ENCODE data around the gene MAFG.

The MAFG gene

DNA sequence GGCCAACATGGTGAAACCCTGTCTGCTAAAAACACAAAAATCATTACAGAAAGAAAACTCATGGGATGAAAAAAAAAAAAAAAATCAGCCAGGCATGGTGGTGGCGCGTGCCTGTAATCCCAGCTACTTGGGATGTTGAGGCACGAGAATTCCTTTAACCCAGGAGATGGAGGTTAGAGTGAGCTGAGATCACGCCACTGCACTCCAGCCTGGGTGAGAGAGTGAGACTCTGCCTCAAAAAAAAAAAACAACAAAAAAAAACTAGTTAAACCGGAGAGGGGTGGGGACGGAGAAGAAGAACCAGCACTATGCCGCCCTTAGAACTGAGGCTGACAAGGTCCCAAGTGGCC lies 40.8 kb upstream of the MAFG start:
- no peak for DNase-seq
- TF ChIP-seq, protein P1, sequence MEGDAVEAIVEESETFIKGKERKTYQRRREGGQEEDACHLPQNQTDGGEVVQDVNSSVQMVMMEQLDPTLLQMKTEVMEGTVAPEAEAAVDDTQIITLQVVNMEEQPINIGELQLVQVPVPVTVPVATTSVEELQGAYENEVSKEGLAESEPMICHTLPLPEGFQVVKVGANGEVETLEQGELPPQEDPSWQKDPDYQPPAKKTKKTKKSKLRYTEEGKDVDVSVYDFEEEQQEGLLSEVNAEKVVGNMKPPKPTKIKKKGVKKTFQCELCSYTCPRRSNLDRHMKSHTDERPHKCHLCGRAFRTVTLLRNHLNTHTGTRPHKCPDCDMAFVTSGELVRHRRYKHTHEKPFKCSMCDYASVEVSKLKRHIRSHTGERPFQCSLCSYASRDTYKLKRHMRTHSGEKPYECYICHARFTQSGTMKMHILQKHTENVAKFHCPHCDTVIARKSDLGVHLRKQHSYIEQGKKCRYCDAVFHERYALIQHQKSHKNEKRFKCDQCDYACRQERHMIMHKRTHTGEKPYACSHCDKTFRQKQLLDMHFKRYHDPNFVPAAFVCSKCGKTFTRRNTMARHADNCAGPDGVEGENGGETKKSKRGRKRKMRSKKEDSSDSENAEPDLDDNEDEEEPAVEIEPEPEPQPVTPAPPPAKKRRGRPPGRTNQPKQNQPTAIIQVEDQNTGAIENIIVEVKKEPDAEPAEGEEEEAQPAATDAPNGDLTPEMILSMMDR (IDR thresholded peaks at IDR 0.05), result no peak
- H3K4me3 ChIP-seq, result no peak overlapping the region
- H3K36me3 ChIP-seq, result no peaks in the 10 kb centered on the region
- intact Hi-C loops (cut with DNase I; ENCODE audit: low total_unique reads), result loop anchor here (10.0 kb wide), 1 partner anchor 186 kb away; no protein-coding TSS in a partner anchor
- H3K27me3 ChIP-seq, result peaks cover 0 to 89% of the 10 kb centered on the region in 2 donors
- no peaks in the 10 kb centered on the region for H3K9me3 ChIP-seq
- H3K4me1 ChIP-seq, result peaks cover 0 to 17% (median 8%) of the 10 kb centered on the region in 4 donors
- H3K27ac ChIP-seq, result no peak overlapping the region

DNA sequence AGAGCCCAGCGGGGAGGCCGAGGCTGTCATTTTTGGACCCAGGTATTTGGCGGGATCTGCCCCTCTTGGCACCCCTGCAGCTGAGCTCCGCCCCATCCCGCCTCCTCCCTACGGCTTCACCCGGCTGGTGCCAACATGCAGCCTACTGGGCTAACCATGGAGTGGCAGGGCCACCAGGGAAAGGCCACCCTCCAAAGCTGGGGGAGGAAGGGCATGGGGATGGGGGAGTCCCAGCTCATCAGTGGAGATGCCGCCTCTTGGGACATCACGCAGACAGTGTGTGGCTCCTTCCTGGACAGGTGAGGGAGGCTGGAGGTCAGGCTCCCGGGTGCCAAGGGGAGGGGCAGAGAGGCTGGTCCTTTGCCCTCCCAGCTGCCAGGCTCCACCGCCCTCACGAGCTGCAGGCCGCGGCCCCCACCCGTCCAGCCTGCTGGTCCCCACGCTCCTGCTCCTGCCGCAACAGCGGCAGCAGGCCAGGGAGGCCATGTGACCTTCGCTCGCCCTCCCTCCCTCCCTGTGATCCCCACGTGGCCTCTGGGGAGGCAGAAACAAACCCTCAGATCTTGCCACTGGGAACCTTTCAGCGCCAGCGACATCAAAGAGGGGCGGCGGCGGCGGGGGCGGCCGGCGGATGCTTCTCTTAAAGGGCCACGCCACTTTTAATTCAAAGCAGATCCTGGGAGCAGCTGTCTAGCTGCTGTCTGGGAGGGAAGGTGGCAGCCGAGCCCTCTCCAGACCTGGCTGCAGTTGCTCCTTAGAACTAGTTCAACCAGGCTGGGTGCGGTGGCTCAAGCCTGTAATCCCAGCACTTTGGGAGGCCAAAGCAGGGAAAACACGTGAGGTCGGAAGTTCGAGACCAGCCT lies 40.2 kb upstream of the MAFG start:
- Histone ChIP-seq H3K9me3 (no peaks in the 10 kb centered on the region), H3K27ac (no peak overlapping the region), H3K27me3 (peaks cover 0 to 95% of the 10 kb centered on the region in 2 donors), H3K4me1 (peaks cover 0 to 17% (median 8%) of the 10 kb centered on the region in 4 donors), H3K36me3 (no peaks in the 10 kb centered on the region), H3K4me3 (peak overlapping the region in 1 of 2 donors; percentile 21)
- intact Hi-C loops (cut with DNase I; ENCODE audit: low total_unique reads), result loop anchor here (10.0 kb wide), 1 partner anchor 187 kb away; no protein-coding TSS in a partner anchor
- TF ChIP-seq, protein P1 (IDR thresholded peaks at IDR 0.05), result no peak
- peak in 1 of 2 donors; percentile 54 for DNase-seq

DNA sequence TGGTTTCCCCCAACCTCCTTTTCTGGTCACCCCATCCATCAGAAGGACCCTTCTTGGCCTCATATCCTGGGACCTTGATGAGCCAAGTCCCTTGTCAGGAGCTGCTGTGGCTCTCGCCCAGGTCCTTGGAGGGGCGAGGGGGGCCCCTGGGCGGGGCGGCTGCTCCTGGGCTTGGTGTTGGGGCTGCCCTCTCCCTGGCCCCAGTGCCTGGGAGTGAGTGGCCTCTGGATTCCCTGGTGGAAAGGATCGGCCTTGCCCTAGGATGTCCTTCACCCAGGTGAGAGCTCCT lies 39.7 kb upstream of the MAFG start:
- intact Hi-C loops (cut with DNase I; ENCODE audit: low total_unique reads), result loop anchor here (10.0 kb wide), 1 partner anchor 188 kb away; no protein-coding TSS in a partner anchor
- H3K9me3 ChIP-seq, result no peaks in the 10 kb centered on the region
- H3K4me1 ChIP-seq, result peaks cover 0 to 17% (median 8%) of the 10 kb centered on the region in 4 donors
- no peak overlapping the region for H3K4me3 ChIP-seq
- no peak overlapping the region for H3K27ac ChIP-seq
- no peaks in the 10 kb centered on the region for H3K36me3 ChIP-seq
- DNase-seq, result no peak
- peaks cover 0 to 95% of the 10 kb centered on the region in 2 donors for H3K27me3 ChIP-seq
- TF ChIP-seq, protein P1 (IDR thresholded peaks at IDR 0.05), result no peak

DNA sequence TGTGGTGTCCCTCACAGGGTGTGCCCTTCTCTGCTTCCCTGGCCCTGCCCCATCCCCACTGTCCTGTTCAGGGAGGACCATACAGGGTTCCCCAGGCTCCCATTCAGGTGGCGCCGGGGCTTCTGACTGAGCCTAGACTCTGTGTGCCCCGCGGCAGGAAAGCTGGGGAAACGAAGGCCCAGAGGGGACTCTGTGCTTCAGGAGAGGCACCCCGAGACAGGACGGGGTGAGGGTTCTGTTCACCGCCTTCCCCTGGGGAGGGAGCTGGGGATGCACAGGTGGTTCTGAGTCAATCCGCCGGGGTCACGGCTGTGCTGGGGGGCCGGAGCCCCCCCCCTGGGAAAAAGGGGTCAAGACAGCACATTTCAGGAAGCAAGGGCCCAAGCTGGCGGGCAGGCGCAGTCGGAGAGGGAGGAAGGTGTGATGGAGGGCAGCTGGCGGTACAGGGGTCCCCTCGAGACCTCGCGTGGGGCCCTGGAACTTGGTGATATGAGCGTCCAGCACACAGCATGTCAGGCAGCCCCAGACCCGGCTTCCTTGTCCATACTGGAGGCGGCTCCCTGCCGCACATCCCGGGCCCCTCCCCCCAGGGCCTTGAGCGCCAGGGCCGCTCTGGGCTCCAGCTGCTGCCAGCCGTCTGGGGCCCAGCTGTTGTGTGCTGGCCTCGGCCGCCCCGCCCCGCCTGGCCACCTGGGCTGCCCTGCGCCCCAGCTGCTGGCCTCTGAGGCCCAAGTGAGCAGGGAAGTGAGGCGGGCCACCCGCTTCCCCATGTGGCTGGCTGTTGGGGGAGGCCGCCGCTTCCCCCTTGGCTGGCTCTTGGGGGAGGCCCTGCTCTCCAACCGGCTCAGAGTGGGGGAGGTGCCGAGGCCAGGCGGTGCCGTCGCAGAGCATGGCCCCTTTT lies 39.1 kb upstream of the MAFG start:
- no peak for DNase-seq
- intact Hi-C loops (cut with DNase I; ENCODE audit: low total_unique reads), result loop anchor here (10.0 kb wide), 1 partner anchor 188 kb away; no protein-coding TSS in a partner anchor
- Histone ChIP-seq H3K27ac (no peak overlapping the region), H3K4me3 (no peak overlapping the region), H3K36me3 (no peaks in the 10 kb centered on the region), H3K9me3 (no peaks in the 10 kb centered on the region), H3K27me3 (peaks cover 4 to 95% of the 10 kb centered on the region in 2 donors), H3K4me1 (peaks cover 0 to 21% (median 10%) of the 10 kb centered on the region in 4 donors)
- TF ChIP-seq, protein P1 (IDR thresholded peaks at IDR 0.05), result no peak

DNA sequence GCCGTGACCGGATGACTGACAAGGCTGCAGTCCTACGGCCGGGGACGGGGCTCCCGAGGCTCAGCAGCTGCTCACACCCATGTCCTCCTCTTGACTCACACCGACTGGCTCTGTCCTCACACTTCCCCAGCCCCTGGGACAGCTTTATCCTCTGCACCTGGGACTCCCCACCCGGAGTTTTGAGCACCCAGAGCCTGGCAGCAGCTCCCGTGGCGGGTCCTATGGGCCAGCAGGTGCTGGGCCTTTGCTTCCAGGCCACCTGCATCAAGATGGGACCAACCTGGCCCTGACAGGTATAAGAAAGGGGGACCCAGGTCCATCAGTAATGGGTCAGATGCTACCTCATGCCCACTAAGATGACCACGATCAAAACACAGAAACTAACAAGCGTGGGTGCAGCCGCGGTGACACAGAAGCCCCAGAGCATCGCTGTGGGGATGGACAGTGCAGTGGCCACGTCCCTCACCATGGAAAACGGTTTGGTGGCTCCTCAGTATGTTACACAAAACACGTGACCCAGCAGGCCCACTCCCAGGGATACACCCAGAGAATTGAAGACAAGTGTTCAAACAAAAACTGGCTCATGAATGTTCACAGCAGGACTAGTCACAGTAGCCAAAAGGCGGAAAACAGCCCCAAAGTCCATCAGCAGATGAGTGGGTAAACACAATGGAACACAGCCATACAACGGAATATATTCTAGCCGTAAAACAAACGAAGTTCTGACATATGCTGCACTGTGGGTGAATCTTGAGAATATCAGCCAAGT lies 36.7 kb upstream of the MAFG start:
- no peak overlapping the region for H3K27ac ChIP-seq
- H3K27me3 ChIP-seq, result peaks cover 4 to 97% of the 10 kb centered on the region in 2 donors
- no peaks in the 10 kb centered on the region for H3K9me3 ChIP-seq
- H3K36me3 ChIP-seq, result no peaks in the 10 kb centered on the region
- H3K4me1 ChIP-seq, result peaks cover 0 to 41% (median 28%) of the 10 kb centered on the region in 4 donors
- no peak overlapping the region for H3K4me3 ChIP-seq
- TF ChIP-seq, protein P1 (IDR thresholded peaks at IDR 0.05), result no peak
- DNase-seq, result no peak
- intact Hi-C loops (cut with DNase I; ENCODE audit: low total_unique reads), result loop anchor here (10.0 kb wide), 1 partner anchor 191 kb away; no protein-coding TSS in a partner anchor
